H1 (cell line): ENCODE data around the gene RHBDL2. TPM values are rescaled to one million over a fixed set of nuclear protein-coding genes. Genes with fewer than 3 reads are reported as not detected.

Source experiments
- CTCF ChIA-PET: fragments of 300-600 bp; sonication (Branson Sonifier 250); formaldehyde crosslinking; loops from one replicate; lab custom pipeline; 2021; ENCODE audit not compliant: partially characterized antibody; lab: Charles Lee
- POLR2A ChIA-PET: fragments of 300-600 bp; sonication (Branson Sonifier 250); formaldehyde crosslinking; loops from one replicate; lab custom pipeline; 2021; ENCODE audit warnings: inconsistent platforms; ENCODE audit not compliant: partially characterized antibody; lab: Charles Lee
- DNase-seq, 2 experiments: peaks; one replicate each; pipeline versions ENCODE4 v3.0.0 to v3.0.0-alpha.2; 2010 to 2022; ENCODE audit warnings: low spot score in 2 of 2, low read depth in 1 of 2, mixed read lengths in 1 of 2
- FAIRE-seq: peaks from 2 replicates; lab custom pipeline; 2011; peaks lifted over from hg19 to GRCh38; lab: Jason Lieb, UNC
- H2AFZ ChIP-seq: 2 replicates; pipeline ENCODE4 v1.8.1; 2012; ENCODE audit warnings: low read length, inconsistent platforms
- H2AK5ac ChIP-seq: 2 replicates; pipeline ENCODE4 v1.6.1; 2013; ENCODE audit warnings: low read depth, low read length
- H2BK120ac ChIP-seq: replicated peaks from 2 replicates; pipeline ENCODE3; 2013; ENCODE audit warnings: low read depth, low read length, inconsistent platforms
- H2BK12ac ChIP-seq: 2 replicates; pipeline ENCODE4 v1.6.1; 2013; ENCODE audit warnings: low read depth, low read length
- H2BK15ac ChIP-seq: 2 replicates; pipeline ENCODE4 v1.6.1; 2013; ENCODE audit warnings: low read length
- H2BK20ac ChIP-seq: 2 replicates; pipeline ENCODE4 v1.6.1; 2013; ENCODE audit warnings: low read length
- H2BK5ac ChIP-seq: 2 replicates; pipeline ENCODE4 v1.6.1; 2013; ENCODE audit warnings: low read depth, low read length
- H3K14ac ChIP-seq: 2 replicates; pipeline ENCODE4 v1.6.1; 2013; ENCODE audit warnings: inconsistent platforms; ENCODE audit not compliant: insufficient read length
- H3K18ac ChIP-seq: 2 replicates; pipeline ENCODE4 v1.6.1; 2013; ENCODE audit warnings: low read length; ENCODE audit errors: extremely low read depth
- H3K23ac ChIP-seq: 2 replicates; pipeline ENCODE4 v1.6.1; 2013; ENCODE audit warnings: inconsistent platforms; ENCODE audit not compliant: insufficient read length
- H3K23me2 ChIP-seq: 2 replicates; pipeline ENCODE4 v1.6.1; 2013; ENCODE audit warnings: low read depth, low read length
- H3K27ac ChIP-seq: 2 replicates; pipeline ENCODE4 v1.6.1; 2011; ENCODE audit warnings: low read depth, low read length, inconsistent platforms
- H3K27me3 ChIP-seq, 4 experiments: replicated peaks in 1 of 4; 1 replicate in 1 of 4; 2 replicates in 3 of 4; pipeline versions ENCODE4 v1.6.1 to v1.8.1; 2011 to 2013; ENCODE audit warnings: low read length in 3 of 4, mild to moderate bottlenecking in 3 of 4, inconsistent platforms in 2 of 4, mixed read lengths in 2 of 4, moderate library complexity in 1 of 4; ENCODE audit not compliant: control insufficient read depth in 3 of 4, insufficient read depth in 3 of 4; ENCODE audit errors: extremely low read depth in 1 of 4
- H3K36me3 ChIP-seq, 4 experiments: 2 replicates each; pipeline versions ENCODE4 v1.6.1 to v1.8.1; 2011 to 2013; ENCODE audit warnings: mild to moderate bottlenecking in 4 of 4, low read length in 3 of 4, moderate library complexity in 2 of 4, control low read depth in 1 of 4, inconsistent platforms in 1 of 4; ENCODE audit not compliant: insufficient read depth in 4 of 4, control insufficient read depth in 2 of 4
- H3K4ac ChIP-seq: replicated peaks from 2 replicates; pipeline ENCODE3; 2013; ENCODE audit warnings: low read length, low read depth, mixed read lengths, inconsistent platforms; ENCODE audit not compliant: insufficient read length
- H3K4me1 ChIP-seq, 4 experiments: replicated peaks in 1 of 4; 1 replicate in 1 of 4; 2 replicates in 3 of 4; pipeline versions ENCODE4 v1.6.1 to v1.8.1; 2011 to 2013; ENCODE audit warnings: low read length in 3 of 4, inconsistent platforms in 2 of 4, mixed read lengths in 1 of 4; ENCODE audit not compliant: insufficient read depth in 4 of 4, control insufficient read depth in 3 of 4
- H3K4me2 ChIP-seq, 2 experiments: 2 replicates each; pipeline versions ENCODE4 v1.6.1 to v1.8.1; 2011 to 2013; ENCODE audit warnings: low read depth in 2 of 2, low read length in 2 of 2, control low read depth in 1 of 2, inconsistent platforms in 1 of 2, mild to moderate bottlenecking in 1 of 2; ENCODE audit not compliant: insufficient read depth in 1 of 2
- H3K4me3 ChIP-seq, 4 experiments: fragments of 200-600, 300-600 bp in 1 of 4; sonication (generic), shearing (Covaris generic), sonication (Bioruptor Twin) in 1 of 4; 2 replicates each; pipeline versions ENCODE4 v1.5.1 to v1.8.1; 2011 to 2016; ENCODE audit warnings: low read length in 4 of 4, low read depth in 3 of 4, control low read depth in 2 of 4, inconsistent platforms in 2 of 4, mild to moderate bottlenecking in 2 of 4, mixed read lengths in 1 of 4, moderate library complexity in 1 of 4; ENCODE audit not compliant: insufficient read depth in 2 of 4; ENCODE audit errors: extremely low read depth in 1 of 4
- H3K56ac ChIP-seq: replicated peaks from 2 replicates; pipeline ENCODE3; 2013; ENCODE audit warnings: low read depth, mild to moderate bottlenecking, mixed read lengths, low read length, inconsistent platforms; ENCODE audit not compliant: insufficient read length
- H3K79me1 ChIP-seq: 2 replicates; pipeline ENCODE4 v1.6.1; 2013; ENCODE audit warnings: low read depth, low read length, control low read depth
- H3K79me2 ChIP-seq, 2 experiments: 2 replicates each; pipeline versions ENCODE4 v1.6.1 to v1.8.1; 2012 to 2013; ENCODE audit warnings: low read length in 2 of 2, mild to moderate bottlenecking in 2 of 2, inconsistent platforms in 1 of 2; ENCODE audit not compliant: insufficient read depth in 2 of 2, control insufficient read depth in 1 of 2
- H3K9ac ChIP-seq, 4 experiments: replicated peaks in 1 of 4; 1 replicate in 1 of 4; 2 replicates in 3 of 4; pipeline versions ENCODE4 v1.6.1 to v1.8.1; 2011 to 2013; ENCODE audit warnings: low read depth in 3 of 4, low read length in 3 of 4, control low read depth in 2 of 4, mild to moderate bottlenecking in 2 of 4, moderate library complexity in 2 of 4, inconsistent platforms in 1 of 4; ENCODE audit errors: extremely low read depth in 1 of 4
- H3K9me3 ChIP-seq, 2 experiments: 2 replicates each; pipeline versions ENCODE4 v1.6.1 to v1.8.1; 2012 to 2013; ENCODE audit warnings: mild to moderate bottlenecking in 2 of 2, moderate library complexity in 2 of 2, control low read depth in 1 of 2, inconsistent platforms in 1 of 2, low read depth in 1 of 2, low read length in 1 of 2, mixed read lengths in 1 of 2; ENCODE audit not compliant: insufficient read depth in 2 of 2
- H4K20me1 ChIP-seq, 2 experiments: replicated peaks in 1 of 2; 2 replicates each; pipeline versions ENCODE3 to v1.8.1; 2011 to 2013; ENCODE audit warnings: inconsistent platforms in 2 of 2, low read length in 2 of 2, mild to moderate bottlenecking in 1 of 2; ENCODE audit not compliant: insufficient read depth in 2 of 2, control insufficient read depth in 1 of 2
- H4K5ac ChIP-seq: 2 replicates; pipeline ENCODE4 v1.6.1; 2013; ENCODE audit warnings: low read length, low read depth, mixed read lengths, inconsistent platforms; ENCODE audit not compliant: insufficient read length
- H4K8ac ChIP-seq: 2 replicates; pipeline ENCODE4 v1.8.0; 2013; ENCODE audit warnings: mild to moderate bottlenecking, moderate library complexity, low read length, inconsistent platforms; ENCODE audit not compliant: insufficient read depth; ENCODE audit errors: extremely low read depth
- H4K91ac ChIP-seq: replicated peaks from 2 replicates; pipeline ENCODE3; 2013; ENCODE audit warnings: low read length, mixed read lengths, inconsistent platforms; ENCODE audit not compliant: insufficient read length
- ASH2L ChIP-seq: fragments of 200-600, 300-600 bp; sonication (generic); IDR thresholded peaks from one replicate; pipeline ENCODE4 v1.7.1; 2017; ENCODE audit warnings: low read length
- EP300 ChIP-seq, 2 experiments: IDR thresholded peaks; 1 replicate in 1 of 2; 2 replicates in 1 of 2; pipeline ENCODE4 v1.6.1; 2011 to 2012; ENCODE audit warnings: low read depth in 2 of 2, low read length in 2 of 2, mild to moderate bottlenecking in 2 of 2, borderline replicate concordance in 1 of 2, inconsistent platforms in 1 of 2, moderate library complexity in 1 of 2
- EZH2 ChIP-seq: fragments of 200-600 bp; sonication (generic); IDR thresholded peaks from 2 replicates; pipeline ENCODE4 v1.7.1; 2012; ENCODE audit warnings: low read depth, mild to moderate bottlenecking, moderate library complexity, low read length, inconsistent platforms; ENCODE audit not compliant: severe bottlenecking
- NANOG ChIP-seq: IDR thresholded peaks from 2 replicates; pipeline ENCODE4 v1.6.1; 2011; ENCODE audit warnings: low read length, low read depth, mild to moderate bottlenecking, inconsistent platforms; ENCODE audit not compliant: insufficient read depth, poor library complexity, severe bottlenecking
- SIX5 ChIP-seq: IDR thresholded peaks from 2 replicates; pipeline ENCODE4 v1.6.1; 2011; ENCODE audit warnings: mild to moderate bottlenecking, low read depth, low read length
- SP2 ChIP-seq: IDR thresholded peaks from 2 replicates; pipeline ENCODE4 v1.6.1; 2012; ENCODE audit warnings: mild to moderate bottlenecking, low read length, inconsistent platforms
- WGBS, 2 experiments: shearing (Covaris generic) in 1 of 2; methylation state at CpG; one replicate each; pipeline versions ENCODE4 v1.1.6 to v1.1.7; 2013 to 2015; ENCODE audit warnings: low lambda C conversion rate in 2 of 2, mixed read lengths in 2 of 2, inconsistent platforms in 1 of 2, low coverage in 1 of 2, missing lambda C conversion rate in 1 of 2; ENCODE audit not compliant: insufficient replicate concordance in 2 of 2, insufficient coverage in 1 of 2, insufficient read length in 1 of 2; ENCODE audit errors: extremely low coverage in 1 of 2, missing lambda C conversion rate in 1 of 2; 5-methylcytosine and 5-hydroxymethylcytosine counted together
- polyA plus RNA-seq, 7 experiments: library from polyadenylated mRNA; depleted of rRNA in 3 of 7; stranded (reverse) in 5 of 7; unstranded in 2 of 7; fragments of >200 nt in 5 of 7; fragments of 200-250 nt in 2 of 7; gene quantifications; 1 replicate in 5 of 7; 2 replicates in 1 of 7; 4 replicates in 1 of 7; pipeline versions ENCODE4 v1.2.1 to v1.2.3, GENCODE V29; 2011 to 2013; ENCODE audit warnings: missing spikeins in 2 of 7, mixed read lengths in 2 of 7
- total RNA-seq: library from RNA; stranded (reverse); fragmentation: NEBNext Ultra II Directional; extraction: Animal tissue kit (Norgen Biotek cat#: 25700); gene quantifications from 2 replicates; pipeline ENCODE4 v1.2.1, GENCODE V29; 2021

RHBDL2 gene
- total and polyA plus RNA-seq, 2 of the 8 experiments (the other 6 are each of a cell fraction or from before 2014, with no cell fraction given): 0.42 to 0.84 TPM

GRCh38 chr1:38990386-38990737, 48.7 kb upstream of the RHBDL2 start:
- Histone ChIP-seq H2AK5ac (no peak overlapping the region), H3K79me2 (peaks cover 38 to 42% of the 10 kb centered on the region in 2 experiments), H3K27ac (peak overlapping the region; percentile 73), H2BK12ac (peak overlapping the region; percentile 75), H3K56ac (no peak overlapping the region), H2BK5ac (peak overlapping the region; percentile 95; the same call in 1 of the 2 replicates), H2BK120ac (peak overlapping the region; percentile 77), H3K23ac (no peak overlapping the region), H4K20me1 (peaks cover 14 to 26% of the 10 kb centered on the region in 2 experiments), H3K4me1 (peaks cover 7 to 24% (median 17%) of the 10 kb centered on the region in 4 experiments), H3K4me2 (peak overlapping the region; percentile 56 to 62), H3K9ac (no peak overlapping the region; a peak in 1 of 7 replicates), H4K91ac (peak overlapping the region; percentile 63), H3K27me3 (no peaks in the 10 kb centered on the region), H3K9me3 (no peaks in the 10 kb centered on the region), H3K14ac (no peak overlapping the region), H3K79me1 (no peaks in the 10 kb centered on the region), H3K4me3 (peak overlapping the region in 2 of 4 experiments; percentile 10 to 50; a peak in 5 of 8 replicates), H2BK20ac (peak overlapping the region; percentile 67; the same call in 1 of the 2 replicates), H4K5ac (peak overlapping the region; percentile 27), H2BK15ac (no peak overlapping the region), H3K36me3 (peaks cover 2 to 34% (median 16%) of the 10 kb centered on the region in 4 experiments; a peak in 5 of 8 replicates), H3K4ac (peak overlapping the region; percentile 20), H2AFZ (no peak overlapping the region), H3K23me2 (peaks cover 6% of the 10 kb centered on the region; the same call in 1 of the 2 replicates), H4K8ac (no peak overlapping the region), H3K18ac (peak overlapping the region; percentile 81)
- POLR2A ChIA-PET: interaction anchor here (0.6 to 3.0 kb wide), 15 partner anchors 8 to 417 kb away, joined by 3 to 14 read pairs (median 4); partner anchors contain the start of genes GJA9 and NDUFS5
- CTCF ChIA-PET: interaction anchor here (0.8 to 1.4 kb wide), 3 partner anchors 16 to 1389 kb away, joined by 3 to 4 read pairs (median 3); no protein-coding TSS in a partner anchor
- DNase-seq (no peak), FAIRE-seq (no peak)
- 16% methylated on average over 5 of the region's 5 CpGs; no CpG with 5 or more reads in 1 of the 2 experiments for WGBS, 2 experiments
- no peak for TF ChIP-seq SP2
- TF ChIP-seq EP300 (IDR thresholded peaks at IDR 0.05; ENCODE audit: borderline replicate concordance in 1 of 2, low read depth in 2 of 2, low read length in 2 of 2): no peak
- no peak for TF ChIP-seq SIX5
- no peak for TF ChIP-seq NANOG
- no peak for TF ChIP-seq EZH2
- no peak for TF ChIP-seq ASH2L
